GM12873 (cell line): ENCODE measurements around the gene PILRB.

Source experiments
- TF ChIP-seq, protein P1 (sequence below): IDR thresholded peaks from 2 replicates; pipeline ENCODE4 v1.5.1; 2012; ENCODE audit warnings: low read depth, mild to moderate bottlenecking, moderate library complexity, low read length, control low read depth; ENCODE audit not compliant: insufficient read depth; ENCODE audit errors: missing control alignments

The PILRB gene

DNA sequence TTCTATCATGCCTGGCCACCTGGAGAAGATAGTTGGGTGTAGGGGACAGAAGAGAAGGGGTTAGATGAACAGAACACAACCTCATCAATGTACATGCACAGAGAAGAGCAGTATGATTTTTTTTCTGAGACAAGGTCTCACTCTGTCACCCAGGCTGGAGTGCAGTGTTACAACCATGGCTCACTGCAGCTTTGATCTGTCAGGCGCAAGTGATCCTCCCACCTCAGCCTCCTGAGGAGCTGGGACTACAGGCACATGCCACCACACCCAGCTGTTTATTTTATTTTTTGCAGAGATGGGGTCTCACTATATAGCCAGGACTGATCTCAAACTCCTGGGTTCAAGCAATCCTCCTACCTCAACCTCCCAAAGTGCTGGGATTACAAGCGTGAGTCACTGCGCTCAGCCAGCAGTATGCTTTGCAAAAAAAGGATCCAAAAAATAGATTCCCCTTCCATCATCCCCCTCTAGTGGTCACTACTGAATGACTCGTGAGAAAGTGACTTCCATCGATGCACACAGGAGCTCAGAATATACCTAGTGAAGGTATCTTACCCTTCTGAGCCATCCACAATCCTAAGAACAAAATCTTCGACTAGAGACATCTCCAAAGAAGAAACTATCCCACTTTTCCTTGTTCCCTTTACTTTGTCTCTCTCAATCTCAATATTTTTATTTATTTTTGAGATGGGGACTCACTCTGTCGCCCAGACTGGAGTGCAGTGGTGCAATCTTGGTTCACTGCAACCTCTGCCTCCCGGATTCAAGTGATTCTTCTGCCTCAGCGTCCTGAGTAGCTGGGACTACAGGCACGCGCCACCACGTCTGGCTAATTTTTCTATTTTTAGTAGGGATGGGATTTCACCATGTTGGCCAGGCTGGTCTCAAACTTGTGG lies 49.6 kb downstream of the PILRB start:
- TF ChIP-seq, protein P1, sequence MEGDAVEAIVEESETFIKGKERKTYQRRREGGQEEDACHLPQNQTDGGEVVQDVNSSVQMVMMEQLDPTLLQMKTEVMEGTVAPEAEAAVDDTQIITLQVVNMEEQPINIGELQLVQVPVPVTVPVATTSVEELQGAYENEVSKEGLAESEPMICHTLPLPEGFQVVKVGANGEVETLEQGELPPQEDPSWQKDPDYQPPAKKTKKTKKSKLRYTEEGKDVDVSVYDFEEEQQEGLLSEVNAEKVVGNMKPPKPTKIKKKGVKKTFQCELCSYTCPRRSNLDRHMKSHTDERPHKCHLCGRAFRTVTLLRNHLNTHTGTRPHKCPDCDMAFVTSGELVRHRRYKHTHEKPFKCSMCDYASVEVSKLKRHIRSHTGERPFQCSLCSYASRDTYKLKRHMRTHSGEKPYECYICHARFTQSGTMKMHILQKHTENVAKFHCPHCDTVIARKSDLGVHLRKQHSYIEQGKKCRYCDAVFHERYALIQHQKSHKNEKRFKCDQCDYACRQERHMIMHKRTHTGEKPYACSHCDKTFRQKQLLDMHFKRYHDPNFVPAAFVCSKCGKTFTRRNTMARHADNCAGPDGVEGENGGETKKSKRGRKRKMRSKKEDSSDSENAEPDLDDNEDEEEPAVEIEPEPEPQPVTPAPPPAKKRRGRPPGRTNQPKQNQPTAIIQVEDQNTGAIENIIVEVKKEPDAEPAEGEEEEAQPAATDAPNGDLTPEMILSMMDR: peak; percentile 76

DNA sequence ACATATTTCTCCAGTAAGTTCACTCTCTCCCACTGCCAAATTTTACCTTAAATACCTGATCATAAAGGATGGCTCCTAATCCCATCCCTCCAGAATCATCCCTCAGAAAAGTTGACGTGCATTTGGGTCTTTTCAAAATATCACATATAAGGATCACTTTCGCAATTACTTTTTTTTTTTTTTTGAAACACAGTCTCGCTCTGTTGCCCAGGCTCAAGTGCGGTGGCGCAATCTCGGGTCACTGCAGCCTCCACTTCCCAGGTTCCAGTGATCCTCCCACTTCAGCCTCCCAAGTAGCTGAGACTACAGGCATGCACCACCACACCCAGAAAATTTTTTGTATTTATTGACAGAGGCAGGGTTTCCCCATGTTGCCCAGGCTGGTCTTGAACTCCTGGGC lies 53.2 kb downstream of the PILRB start:
- TF ChIP-seq, protein P1: no peak

DNA sequence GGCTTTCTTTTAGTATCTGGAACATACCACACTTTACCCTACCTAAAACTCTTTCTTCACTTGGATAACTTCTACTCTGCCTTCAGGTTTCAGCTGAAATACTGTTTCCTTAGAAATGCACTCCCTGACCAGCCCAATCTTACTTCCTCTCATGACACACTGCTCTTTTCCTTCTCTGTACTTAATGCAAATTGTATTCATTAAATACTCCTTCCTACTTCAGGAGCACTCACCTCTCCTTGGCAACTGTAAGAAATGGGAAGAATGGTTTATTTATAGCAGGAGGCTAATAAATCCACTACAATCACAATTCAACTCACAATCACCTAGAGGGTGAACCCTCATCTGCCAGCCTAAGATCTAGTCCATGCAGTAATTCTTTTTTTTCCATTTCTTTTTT lies 55.4 kb downstream of the PILRB start:
- TF ChIP-seq, protein P1: no peak

DNA sequence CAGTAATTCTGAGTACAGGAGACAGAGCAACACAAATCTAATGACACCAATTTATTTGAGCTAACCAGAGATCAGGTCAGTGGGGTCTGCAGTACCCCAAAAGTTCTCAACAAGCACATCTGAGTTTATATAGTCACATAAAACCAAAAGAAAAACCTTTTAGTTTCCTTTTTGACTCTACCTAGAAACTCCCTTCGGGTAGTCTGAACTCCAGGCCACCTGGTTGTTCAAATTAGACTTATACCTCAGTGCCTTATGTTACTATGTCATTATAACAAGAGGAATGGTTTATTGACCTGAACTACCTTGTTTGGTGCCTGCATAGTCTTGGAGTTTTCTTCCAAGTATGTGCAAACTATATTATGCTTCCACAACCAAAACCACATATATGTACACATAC lies 56.0 kb downstream of the PILRB start:
- TF ChIP-seq, protein P1: no peak

DNA sequence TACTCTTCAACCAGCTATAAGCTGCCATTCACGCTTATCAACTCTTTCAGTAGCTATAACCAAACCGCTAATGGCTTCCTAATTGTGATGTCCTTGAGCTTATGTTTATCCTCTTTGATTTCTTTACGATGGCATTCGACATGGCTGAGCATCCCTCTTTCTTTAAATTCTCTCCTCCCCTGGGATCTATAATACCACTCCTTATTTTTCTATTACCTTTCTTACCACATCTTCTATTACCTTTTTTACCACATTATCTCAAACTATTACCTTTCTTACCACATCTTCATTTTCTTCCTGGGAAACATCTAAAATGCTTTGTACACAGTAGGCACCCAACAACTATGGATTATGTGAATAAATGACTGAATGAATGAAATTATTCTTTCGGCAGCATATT lies 57.5 kb downstream of the PILRB start:
- TF ChIP-seq, protein P1: no peak
